HepG2 (cell line): ENCODE results near the gene UPB1. TPM values are rescaled to one million over a fixed set of nuclear protein-coding genes. Genes with fewer than 3 reads are reported as not detected.

Experiments used
- ARNTL ChIP-seq: sonication (generic); formaldehyde crosslinking; IDR thresholded peaks from 2 replicates; pipeline ENCODE4 v1.4.0; 2020; ENCODE audit warnings: mild to moderate bottlenecking, missing genetic modification reagents
- CREB3 ChIP-seq: sonication (generic); formaldehyde crosslinking; IDR thresholded peaks from 2 replicates; pipeline ENCODE4 v1.5.0; 2020; ENCODE audit warnings: missing genetic modification reagents
- DNMT1 ChIP-seq: sonication (generic); formaldehyde crosslinking; IDR thresholded peaks from 2 replicates; pipeline ENCODE4 v1.5.1; 2020; ENCODE audit warnings: mild to moderate bottlenecking, missing genetic modification reagents
- EED ChIP-seq: sonication (generic); formaldehyde crosslinking; IDR thresholded peaks from 2 replicates; pipeline ENCODE4 v1.5.0; 2020; ENCODE audit warnings: mild to moderate bottlenecking, missing genetic modification reagents
- GATAD1 ChIP-seq: IDR thresholded peaks from 2 replicates; pipeline ENCODE4 v1.6.1; 2016; ENCODE audit warnings: missing genetic modification reagents, missing compliant biosample characterization
- HDAC2 ChIP-seq: sonication (generic); formaldehyde crosslinking; IDR thresholded peaks from 2 replicates; pipeline ENCODE4 v1.4.0; 2020; ENCODE audit warnings: missing genetic modification reagents
- HNRNPUL1 ChIP-seq: fragments of 200-400 bp; formaldehyde crosslinking; IDR thresholded peaks from 2 replicates; pipeline ENCODE4 v1.6.1; 2017; ENCODE audit warnings: low read depth, mild to moderate bottlenecking, low read length, moderate library complexity
- JUND ChIP-seq: sonication (generic); formaldehyde crosslinking; IDR thresholded peaks from 2 replicates; pipeline ENCODE4 v1.8.0; 2022; ENCODE audit warnings: mild to moderate bottlenecking, missing genetic modification reagents
- LRRFIP1 ChIP-seq: sonication (generic); formaldehyde crosslinking; conservative IDR thresholded peaks from 2 replicates; pipeline ENCODE4 v1.4.0; 2020; ENCODE audit warnings: missing genetic modification reagents
- NFE2L1 ChIP-seq: sonication (generic); formaldehyde crosslinking; IDR thresholded peaks from 2 replicates; pipeline ENCODE4 v1.4.0; 2020; ENCODE audit warnings: missing genetic modification reagents, mild to moderate bottlenecking, borderline replicate concordance
- RELA ChIP-seq: sonication (generic); formaldehyde crosslinking; IDR thresholded peaks from 2 replicates; pipeline ENCODE4 v1.4.0; 2020; ENCODE audit warnings: missing genetic modification reagents
- REST ChIP-seq, 2 experiments: IDR thresholded peaks; 2 replicates each; pipeline ENCODE4 v1.6.1; 2011 to 2012; ENCODE audit warnings: low read length in 2 of 2, borderline replicate concordance in 1 of 2, low read depth in 1 of 2, mild to moderate bottlenecking in 1 of 2, moderate library complexity in 1 of 2
- YY1 ChIP-seq: IDR thresholded peaks from 2 replicates; pipeline ENCODE4 v1.6.1; 2011; ENCODE audit warnings: low read length, low read depth, moderate library complexity, mild to moderate bottlenecking; ENCODE audit not compliant: insufficient read depth, insufficient replicate concordance
- ZBTB42 ChIP-seq: sonication (generic); formaldehyde crosslinking; IDR thresholded peaks from 2 replicates; pipeline ENCODE4 v1.5.0; 2020; ENCODE audit warnings: mild to moderate bottlenecking, missing genetic modification reagents
- ZFP90 ChIP-seq: sonication (generic); formaldehyde crosslinking; IDR thresholded peaks from 2 replicates; pipeline ENCODE4 v1.8.0; 2022; ENCODE audit warnings: missing genetic modification reagents, mild to moderate bottlenecking, inconsistent platforms, borderline replicate concordance
- ZNF484 ChIP-seq: sonication (generic); formaldehyde crosslinking; IDR thresholded peaks from 2 replicates; pipeline ENCODE4 v1.5.1; 2020; ENCODE audit warnings: mild to moderate bottlenecking, low read depth, missing genetic modification reagents, borderline replicate concordance
- ZNF724P ChIP-seq: sonication (generic); formaldehyde crosslinking; IDR thresholded peaks from 2 replicates; pipeline ENCODE4 v1.8.0; 2022; ENCODE audit warnings: missing genetic modification reagents, borderline replicate concordance
- ZNF800 ChIP-seq: sonication (generic); formaldehyde crosslinking; IDR thresholded peaks from 2 replicates; pipeline ENCODE4 v1.4.0; 2020; ENCODE audit warnings: missing genetic modification reagents
- ZSCAN29 ChIP-seq: sonication (generic); formaldehyde crosslinking; conservative IDR thresholded peaks from 2 replicates; pipeline ENCODE4 v1.4.0; 2020; ENCODE audit warnings: mild to moderate bottlenecking, missing genetic modification reagents
- polyA plus RNA-seq, 8 experiments: library from polyadenylated mRNA; depleted of rRNA in 3 of 8; stranded (reverse) in 7 of 8; unstranded in 1 of 8; fragments of >200 nt; fragmentation: Illumina TruSeq in 4 of 8; extraction: Trizol in 4 of 8; gene quantifications; 2 replicates each; pipeline versions ENCODE4 v1.2.1 to v1.2.3, GENCODE V29; 2011 to 2016; ENCODE audit warnings: low read depth in 4 of 8, missing spikeins in 1 of 8, mixed read lengths in 1 of 8; ENCODE audit not compliant: insufficient read depth in 1 of 8
- total RNA-seq, 5 experiments: library from RNA; depleted of rRNA; stranded (reverse); fragments of >200 nt; fragmentation: Illumina TruSeq; extraction: Trizol; gene quantifications; 2 replicates each; pipeline ENCODE4 v1.2.3, GENCODE V29; 2016; ENCODE audit warnings: low read depth in 1 of 5

The UPB1 gene
- total and polyA plus RNA-seq, 2 of the 13 experiments (the other 11 are each of a cell fraction or from before 2014, with no cell fraction given): 0.38 to 1.2 TPM

GRCh38 chr22:24525416-24526037 lies 30.4 kb downstream of the UPB1 start (continued):
- no peak for TF ChIP-seq LRRFIP1 (CRISPR knock-in tag)
- no peak for TF ChIP-seq ZBTB42
- TF ChIP-seq ZNF800 (CRISPR knock-in tag): no peak
- TF ChIP-seq JUND: peak; percentile 98
- TF ChIP-seq RELA (CRISPR knock-in tag): no peak
- TF ChIP-seq ZNF724P (CRISPR knock-in tag): no peak
- TF ChIP-seq REST (IDR thresholded peaks at IDR 0.05; ENCODE audit: borderline replicate concordance in 1 of 2, low read depth in 1 of 2, low read length in 2 of 2): no peak
- TF ChIP-seq HNRNPUL1: no peak
- no peak for TF ChIP-seq DNMT1
- no peak for TF ChIP-seq ZFP90
- no peak for TF ChIP-seq ZSCAN29 (CRISPR knock-in tag)
- TF ChIP-seq CREB3 (CRISPR knock-in tag): no peak
- no peak for TF ChIP-seq EED
- no peak for TF ChIP-seq NFE2L1 (CRISPR knock-in tag)
- TF ChIP-seq ARNTL: no peak
- TF ChIP-seq HDAC2 (CRISPR knock-in tag): peak; percentile 94
- TF ChIP-seq GATAD1: peak; percentile 50; the same call in 1 of the 2 replicates
- TF ChIP-seq YY1: no peak
- no peak for TF ChIP-seq ZNF484 (CRISPR knock-in tag)
